ENCODE measurements around the gene CASKIN1.

CASKIN1 gene

DNA sequence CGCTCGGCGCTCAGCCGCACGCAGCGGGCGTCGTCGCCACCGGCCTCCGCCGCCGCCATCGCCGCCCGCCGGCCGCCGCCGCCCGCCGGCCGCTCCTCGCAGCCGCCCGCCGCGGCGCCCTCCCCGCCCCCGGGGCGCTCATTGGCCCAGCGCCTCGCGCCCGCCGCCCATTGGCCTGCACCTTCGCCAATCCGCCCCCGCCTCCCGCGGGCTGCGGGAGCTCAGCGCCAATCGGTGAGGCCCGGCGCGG is 18.2 kb upstream of the CASKIN1 start, which contains the start of gene PGP:
Gene PGP, minus strand, starts transcription at position 122 of the 250 bp plus-strand sequence. Its CDS starts 63 bp downstream, at position 59.
- Histone ChIP-seq H3K4me3 (ENCODE audit: low read depth in 1 of 2, low read length in 2 of 2) (peak within 1 kb of the TSS; percentile 94 to 100), H4K20me1 (ENCODE audit: insufficient read depth, low read length) (peaks cover 29% of the 10 kb centered on the region), H2AFZ (ENCODE audit: low read depth, low read length) (peak within 1 kb of the TSS; percentile 98), H3K79me2 (ENCODE audit: insufficient read depth, low read length) (peaks cover 41% of the 10 kb centered on the region), H3K27me3 (ENCODE audit: insufficient read depth, low read length, poor library complexity) (no peaks in the 10 kb centered on the region), H3K4me2 (ENCODE audit: insufficient read depth, low read length) (peak within 1 kb of the TSS; percentile 99), H3K9ac (ENCODE audit: low read depth, low read length) (peak within 1 kb of the TSS; percentile 100), H3K4me1 (ENCODE audit: insufficient read depth, low read length) (peaks cover 36% of the 10 kb centered on the region), H3K9me3 (ENCODE audit: insufficient read depth, low read length, severe bottlenecking) (no peaks in the 10 kb centered on the region), H3K27ac (ENCODE audit: low read length) (peak within 1 kb of the TSS; percentile 93), H3K36me3 (ENCODE audit: insufficient read depth, low read length) (peaks cover 40% of the 10 kb centered on the region)
- TF ChIP-seq, protein P1, sequence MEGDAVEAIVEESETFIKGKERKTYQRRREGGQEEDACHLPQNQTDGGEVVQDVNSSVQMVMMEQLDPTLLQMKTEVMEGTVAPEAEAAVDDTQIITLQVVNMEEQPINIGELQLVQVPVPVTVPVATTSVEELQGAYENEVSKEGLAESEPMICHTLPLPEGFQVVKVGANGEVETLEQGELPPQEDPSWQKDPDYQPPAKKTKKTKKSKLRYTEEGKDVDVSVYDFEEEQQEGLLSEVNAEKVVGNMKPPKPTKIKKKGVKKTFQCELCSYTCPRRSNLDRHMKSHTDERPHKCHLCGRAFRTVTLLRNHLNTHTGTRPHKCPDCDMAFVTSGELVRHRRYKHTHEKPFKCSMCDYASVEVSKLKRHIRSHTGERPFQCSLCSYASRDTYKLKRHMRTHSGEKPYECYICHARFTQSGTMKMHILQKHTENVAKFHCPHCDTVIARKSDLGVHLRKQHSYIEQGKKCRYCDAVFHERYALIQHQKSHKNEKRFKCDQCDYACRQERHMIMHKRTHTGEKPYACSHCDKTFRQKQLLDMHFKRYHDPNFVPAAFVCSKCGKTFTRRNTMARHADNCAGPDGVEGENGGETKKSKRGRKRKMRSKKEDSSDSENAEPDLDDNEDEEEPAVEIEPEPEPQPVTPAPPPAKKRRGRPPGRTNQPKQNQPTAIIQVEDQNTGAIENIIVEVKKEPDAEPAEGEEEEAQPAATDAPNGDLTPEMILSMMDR (IDR thresholded peaks at IDR 0.05; ENCODE audit: borderline replicate concordance, extremely low read depth, low read length, poor library complexity, severe bottlenecking): no peak
- peak; percentile 93 for TF ChIP-seq EZH2 (IDR thresholded peaks at IDR 0.05; ENCODE audit: borderline replicate concordance, low read depth, low read length, severe bottlenecking)
- ATAC-seq (ENCODE audit: insufficient read depth, low read depth): no peak; the same call in 2 of the 3 replicates
- DNase-seq: no peak

DNA sequence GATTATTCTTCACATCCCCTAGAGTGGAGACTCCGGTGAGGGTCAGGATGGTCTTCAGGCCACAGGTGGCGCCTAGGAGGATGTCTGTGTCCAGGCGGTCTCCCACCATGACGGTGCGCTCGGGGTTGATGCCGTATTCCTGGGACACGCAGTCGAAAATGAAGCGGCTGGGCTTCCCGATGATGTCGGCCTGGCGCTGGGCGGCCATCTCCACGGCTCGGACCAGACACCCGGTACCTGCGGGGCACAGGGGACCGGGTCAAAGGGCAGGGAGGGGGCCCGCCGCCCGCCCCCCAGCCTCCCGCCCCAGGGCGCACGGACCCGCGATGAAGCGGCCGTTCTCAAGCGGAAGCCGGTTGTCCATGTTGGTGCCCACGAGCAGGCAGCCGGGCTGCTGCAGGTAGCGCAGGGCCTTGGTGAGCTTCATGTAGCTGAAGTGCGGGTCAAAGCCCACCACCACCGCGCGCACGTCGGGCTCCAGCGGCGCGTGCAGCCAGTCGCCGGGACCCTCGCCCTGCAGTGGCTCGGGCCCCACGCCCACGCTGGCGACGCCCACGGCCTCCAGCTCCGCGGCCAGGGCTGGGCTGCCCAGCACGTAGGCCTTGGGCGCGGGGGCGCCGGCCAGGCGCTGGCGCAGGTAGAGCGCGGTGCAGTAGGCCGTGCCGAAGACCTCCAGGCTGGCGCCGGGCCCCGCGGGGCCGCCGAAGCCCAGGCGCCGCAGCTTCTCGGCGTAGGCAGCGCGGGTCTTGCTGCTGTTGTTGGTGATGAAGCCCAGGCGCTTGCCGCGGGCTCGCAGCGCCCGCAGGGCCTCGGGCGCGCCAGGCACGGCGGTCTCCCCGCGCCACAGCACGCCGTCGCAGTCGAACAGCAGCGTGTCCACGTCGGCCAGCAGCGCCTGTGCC is 17.7 kb upstream of the CASKIN1 start:
- Histone ChIP-seq H3K27ac (ENCODE audit: low read length) (peak overlapping the region; percentile 93), H3K36me3 (ENCODE audit: insufficient read depth, low read length) (peaks cover 46% of the 10 kb centered on the region), H3K4me3 (ENCODE audit: low read depth in 1 of 2, low read length in 2 of 2) (peak overlapping the region; percentile 94 to 98), H3K79me2 (ENCODE audit: insufficient read depth, low read length) (peaks cover 41% of the 10 kb centered on the region), H3K27me3 (ENCODE audit: insufficient read depth, low read length, poor library complexity) (no peaks in the 10 kb centered on the region), H2AFZ (ENCODE audit: low read depth, low read length) (peak overlapping the region; percentile 90), H3K4me1 (ENCODE audit: insufficient read depth, low read length) (peaks cover 36% of the 10 kb centered on the region), H3K4me2 (ENCODE audit: insufficient read depth, low read length) (peak overlapping the region; percentile 99), H3K9me3 (ENCODE audit: insufficient read depth, low read length, severe bottlenecking) (no peaks in the 10 kb centered on the region), H3K9ac (ENCODE audit: low read depth, low read length) (peak overlapping the region; percentile 99), H4K20me1 (ENCODE audit: insufficient read depth, low read length) (peaks cover 29% of the 10 kb centered on the region)
- TF ChIP-seq, protein P1 (IDR thresholded peaks at IDR 0.05; ENCODE audit: borderline replicate concordance, extremely low read depth, low read length, poor library complexity, severe bottlenecking): no peak
- TF ChIP-seq EZH2 (IDR thresholded peaks at IDR 0.05; ENCODE audit: borderline replicate concordance, low read depth, low read length, severe bottlenecking): no peak
- ATAC-seq (ENCODE audit: insufficient read depth, low read depth) (no peak), DNase-seq (no peak)

- H3K79me2 ChIP-seq (ENCODE audit: insufficient read depth, low read length): peaks cover 48% of the 10 kb centered on the region
- no peaks in the 10 kb centered on the region for H3K27me3 ChIP-seq (ENCODE audit: insufficient read depth, low read length, poor library complexity)
- H3K27ac ChIP-seq (ENCODE audit: low read length): no peak overlapping the region
- H3K4me1 ChIP-seq (ENCODE audit: insufficient read depth, low read length): peaks cover 42% of the 10 kb centered on the region
- H3K4me3 ChIP-seq (ENCODE audit: low read depth in 1 of 2, low read length in 2 of 2): peak overlapping the region; percentile 94 to 98; a peak in 3 of 4 replicates
- H4K20me1 ChIP-seq (ENCODE audit: insufficient read depth, low read length): peaks cover 29% of the 10 kb centered on the region
- no peaks in the 10 kb centered on the region for H3K9me3 ChIP-seq (ENCODE audit: insufficient read depth, low read length, severe bottlenecking)
- H3K36me3 ChIP-seq (ENCODE audit: insufficient read depth, low read length): peaks cover 60% of the 10 kb centered on the region
- TF ChIP-seq, protein P1 (IDR thresholded peaks at IDR 0.05; ENCODE audit: borderline replicate concordance, extremely low read depth, low read length, poor library complexity, severe bottlenecking): no peak
- TF ChIP-seq EZH2 (IDR thresholded peaks at IDR 0.05; ENCODE audit: borderline replicate concordance, low read depth, low read length, severe bottlenecking): no peak
- ATAC-seq (ENCODE audit: insufficient read depth, low read depth): no peak
- no peak overlapping the region for H2AFZ ChIP-seq (ENCODE audit: low read depth, low read length)
- no peak for DNase-seq
- peak overlapping the region; percentile 99 for H3K9ac ChIP-seq (ENCODE audit: low read depth, low read length)
- H3K4me2 ChIP-seq (ENCODE audit: insufficient read depth, low read length): peak overlapping the region; percentile 99
These were observed 16.2 kb upstream of the CASKIN1 start for GRCh38 chr16:2212362-2213324.

Data from DND-41 (cell line).